Suprapubic skin (tissue), 4 donors: ENCODE results near the gene C14orf119. TPM values are rescaled to one million over a fixed set of nuclear protein-coding genes. Genes with fewer than 3 reads are reported as not detected.

Experiments used
- DNase-seq, 2 donors: peaks; one replicate each; pipeline ENCODE4 v3.0.0-alpha.2; 2019; ENCODE audit warnings: low spot score in 2 of 2
- H3K27ac ChIP-seq: fragments of 200-600 bp; sonication (generic); one replicate; pipeline ENCODE4 v1.5.1; 2019
- H3K27me3 ChIP-seq: fragments of 200-600 bp; sonication (generic); one replicate; pipeline ENCODE4 v1.5.1; 2019
- H3K36me3 ChIP-seq: fragments of 200-600 bp; sonication (generic); one replicate; pipeline ENCODE4 v1.5.1; 2019
- H3K4me1 ChIP-seq: fragments of 200-600 bp; sonication (generic); one replicate; pipeline ENCODE4 v1.5.1; 2019
- H3K4me3 ChIP-seq: fragments of 200-600 bp; sonication (generic); one replicate; pipeline ENCODE4 v1.5.1; 2019; ENCODE audit warnings: mild to moderate bottlenecking
- H3K9me3 ChIP-seq: fragments of 200-600 bp; sonication (generic); one replicate; pipeline ENCODE4 v1.5.1; 2019
- EP300 ChIP-seq: sonication (generic); formaldehyde crosslinking; IDR thresholded peaks from one replicate; pipeline ENCODE4 v1.6.1; 2017; ENCODE audit warnings: antibody characterized with exemption
- POLR2A ChIP-seq, 2 donors: fragments of 450-650 bp; IDR thresholded peaks; one replicate each; pipeline ENCODE4 v1.6.1; 2017; ENCODE audit warnings: antibody characterized with exemption in 2 of 2, mild to moderate bottlenecking in 2 of 2, moderate library complexity in 2 of 2
- POLR2AphosphoS5 ChIP-seq, 3 donors: sonication (generic); formaldehyde crosslinking; IDR thresholded peaks; one replicate each; pipeline ENCODE4 v1.6.1; 2017; ENCODE audit warnings: antibody characterized with exemption in 3 of 3
- WGBS: methylation state at CpG from one replicate; pipeline ENCODE4 v1.1.5; 2018; 5-methylcytosine and 5-hydroxymethylcytosine counted together
- total RNA-seq, 4 donors: library from RNA; depleted of rRNA; stranded (reverse); fragments of >200 nt; gene quantifications; one replicate each; pipeline ENCODE4 v1.1.0, GENCODE V29; 2016
- TF ChIP-seq, protein P1 (sequence below), 2 donors: fragments of 200-600 bp in 1 of 2; fragments of 450-650 bp in 1 of 2; sonication (generic) in 1 of 2; IDR thresholded peaks; one replicate each; pipeline ENCODE4 v1.5.1; 2016 to 2019; ENCODE audit warnings: antibody characterized with exemption in 2 of 2, mild to moderate bottlenecking in 1 of 2, moderate library complexity in 1 of 2

C14orf119 gene
- total RNA-seq, 4 donors from 2014 or later, result 10.1 to 22.7 (median 18.6) TPM

DNA sequence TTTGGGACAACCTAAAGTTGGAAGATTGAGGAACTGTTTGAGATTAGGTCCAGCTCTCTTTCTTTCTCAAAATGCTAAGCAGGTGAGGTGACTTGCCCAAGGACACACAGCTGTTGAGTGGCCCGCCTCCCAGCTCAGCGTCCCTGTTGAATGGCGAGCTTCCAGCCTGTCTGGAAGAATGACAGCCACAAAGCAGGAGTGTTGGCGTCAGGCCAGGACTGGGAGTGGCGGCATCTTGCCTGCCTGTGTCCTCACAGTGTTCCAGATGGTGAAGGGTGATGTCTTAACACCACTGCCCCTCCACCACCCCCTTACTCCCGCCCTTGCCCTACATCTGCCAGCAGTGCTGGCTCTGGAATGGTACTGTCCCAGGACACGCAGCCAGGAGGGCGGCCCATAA, 28.1 kb downstream of the C14orf119 start:
- TF ChIP-seq POLR2AphosphoS5 (IDR thresholded peaks at IDR 0.05) (peak in 1 of 3 donors; percentile 42), EP300 (no peak), POLR2A (IDR thresholded peaks at IDR 0.05) (no peak)
- TF ChIP-seq, protein P1, sequence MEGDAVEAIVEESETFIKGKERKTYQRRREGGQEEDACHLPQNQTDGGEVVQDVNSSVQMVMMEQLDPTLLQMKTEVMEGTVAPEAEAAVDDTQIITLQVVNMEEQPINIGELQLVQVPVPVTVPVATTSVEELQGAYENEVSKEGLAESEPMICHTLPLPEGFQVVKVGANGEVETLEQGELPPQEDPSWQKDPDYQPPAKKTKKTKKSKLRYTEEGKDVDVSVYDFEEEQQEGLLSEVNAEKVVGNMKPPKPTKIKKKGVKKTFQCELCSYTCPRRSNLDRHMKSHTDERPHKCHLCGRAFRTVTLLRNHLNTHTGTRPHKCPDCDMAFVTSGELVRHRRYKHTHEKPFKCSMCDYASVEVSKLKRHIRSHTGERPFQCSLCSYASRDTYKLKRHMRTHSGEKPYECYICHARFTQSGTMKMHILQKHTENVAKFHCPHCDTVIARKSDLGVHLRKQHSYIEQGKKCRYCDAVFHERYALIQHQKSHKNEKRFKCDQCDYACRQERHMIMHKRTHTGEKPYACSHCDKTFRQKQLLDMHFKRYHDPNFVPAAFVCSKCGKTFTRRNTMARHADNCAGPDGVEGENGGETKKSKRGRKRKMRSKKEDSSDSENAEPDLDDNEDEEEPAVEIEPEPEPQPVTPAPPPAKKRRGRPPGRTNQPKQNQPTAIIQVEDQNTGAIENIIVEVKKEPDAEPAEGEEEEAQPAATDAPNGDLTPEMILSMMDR (IDR thresholded peaks at IDR 0.05), result no peak
- WGBS, result 38% methylated on average over 8 of the region's 8 CpGs

DNA sequence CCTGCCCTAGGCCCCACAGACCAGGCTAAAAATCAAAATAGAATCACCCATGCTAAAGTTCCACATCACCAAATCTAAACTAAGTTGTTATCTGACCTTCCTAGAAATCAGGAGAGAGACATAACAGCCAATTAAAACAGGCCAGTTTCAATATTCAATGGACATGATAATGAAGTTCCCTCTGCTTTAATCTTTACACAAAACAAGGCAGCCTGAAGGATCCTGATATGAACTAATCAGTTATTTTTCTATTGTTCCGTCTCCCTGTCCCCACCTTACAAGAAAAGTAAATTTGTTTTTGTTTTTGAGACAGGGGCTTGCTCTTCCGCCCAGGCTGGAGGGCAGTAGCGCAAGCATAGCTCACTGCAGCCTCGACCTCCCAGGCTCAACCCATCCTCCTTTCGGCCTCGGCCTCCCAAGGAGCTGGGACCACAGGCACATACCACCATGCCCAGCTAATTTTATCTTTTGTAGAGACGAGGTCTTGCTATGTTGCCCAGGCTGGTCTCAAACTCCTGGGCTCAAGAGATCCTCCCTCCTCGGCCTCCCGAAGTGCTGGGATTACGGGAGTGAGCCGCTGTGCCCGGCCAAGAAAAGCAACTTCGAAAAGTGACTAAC, 29.1 kb downstream of the C14orf119 start:
- TF ChIP-seq EP300 (no peak), POLR2A (IDR thresholded peaks at IDR 0.05) (no peak), POLR2AphosphoS5 (IDR thresholded peaks at IDR 0.05) (no peak)
- TF ChIP-seq, protein P1 (IDR thresholded peaks at IDR 0.05), result no peak
- no peaks in the 10 kb centered on the region for H3K9me3 ChIP-seq
- peaks cover 25% of the 10 kb centered on the region for H3K36me3 ChIP-seq
- H3K27me3 ChIP-seq, result no peaks in the 10 kb centered on the region
- H3K4me1 ChIP-seq, result peaks cover 50% of the 10 kb centered on the region
- H3K4me3 ChIP-seq, result no peak overlapping the region
- peak overlapping the region; percentile 56 for H3K27ac ChIP-seq
- WGBS, result 96% methylated on average over 13 of the region's 13 CpGs
- DNase-seq, result no peak

More for the DNA sequence above, 28.1 kb downstream of the C14orf119 start:
- Histone ChIP-seq H3K4me3 (no peak overlapping the region), H3K4me1 (peaks cover 49% of the 10 kb centered on the region), H3K27ac (peak overlapping the region; percentile 56), H3K36me3 (peaks cover 16% of the 10 kb centered on the region), H3K27me3 (no peaks in the 10 kb centered on the region), H3K9me3 (no peaks in the 10 kb centered on the region)
- peak; percentile 92 to 93 for DNase-seq

DNA sequence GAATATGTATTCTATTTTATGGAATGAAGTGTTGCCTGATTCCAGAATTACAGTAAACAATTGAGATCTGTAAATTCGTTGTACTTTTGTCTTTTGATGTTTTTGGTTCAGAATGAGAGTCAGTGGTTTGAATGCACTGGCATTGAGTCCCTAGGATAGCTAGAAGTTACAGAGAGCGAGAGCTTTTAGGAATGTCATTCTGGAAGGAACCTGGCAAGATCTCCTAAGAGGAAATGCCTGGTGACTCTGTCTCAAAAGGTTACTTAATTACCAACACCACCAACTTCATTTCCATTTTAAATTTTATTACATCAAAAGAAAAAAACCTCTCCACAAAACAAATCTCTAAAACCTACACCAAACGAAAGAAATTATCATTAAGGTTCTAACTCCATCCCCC, 29.7 kb downstream of the C14orf119 start:
- WGBS, result 49% methylated on average over 3 of the region's 3 CpGs
- Histone ChIP-seq H3K4me3 (no peak overlapping the region), H3K27ac (no peak overlapping the region), H3K36me3 (peaks cover 28% of the 10 kb centered on the region), H3K9me3 (no peaks in the 10 kb centered on the region), H3K27me3 (no peaks in the 10 kb centered on the region), H3K4me1 (peaks cover 52% of the 10 kb centered on the region)
- TF ChIP-seq POLR2A (IDR thresholded peaks at IDR 0.05) (no peak), EP300 (no peak), POLR2AphosphoS5 (IDR thresholded peaks at IDR 0.05) (no peak)
- TF ChIP-seq, protein P1 (IDR thresholded peaks at IDR 0.05), result no peak
- DNase-seq, result no peak

DNA sequence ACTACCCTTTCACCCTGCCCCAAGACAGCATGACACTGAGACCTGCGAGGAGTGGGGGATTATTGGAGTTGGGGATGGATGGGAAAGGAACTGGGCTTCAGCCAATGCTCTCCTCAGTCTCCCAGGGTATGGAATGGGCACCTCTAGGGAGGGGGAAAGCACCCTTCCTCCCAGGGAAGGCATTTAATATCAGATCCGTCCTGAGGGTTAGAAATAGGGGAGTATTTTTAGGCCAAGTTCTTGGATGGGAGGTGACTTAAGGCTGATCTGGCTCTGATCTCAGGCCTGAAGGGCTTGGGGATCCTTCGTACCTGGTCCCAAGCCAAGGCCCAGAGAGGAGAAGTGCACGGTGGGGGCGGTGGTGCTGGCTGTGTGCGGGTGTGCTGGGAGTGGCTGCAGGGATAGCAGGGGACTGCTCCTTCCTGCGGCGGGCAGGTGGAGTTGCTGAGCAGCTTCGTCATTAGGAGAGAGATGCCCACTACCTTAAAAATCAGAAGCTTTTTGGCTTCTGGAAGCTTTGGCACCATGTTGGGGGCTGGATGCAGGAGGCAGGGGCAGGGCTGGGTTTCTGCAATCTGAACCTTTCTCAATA, 30.7 kb downstream of the C14orf119 start:
- 57% methylated on average over 8 of the region's 9 CpGs for WGBS
- H3K9me3 ChIP-seq, result no peaks in the 10 kb centered on the region
- H3K36me3 ChIP-seq, result peaks cover 28% of the 10 kb centered on the region
- TF ChIP-seq, protein P1 (IDR thresholded peaks at IDR 0.05), result no peak
- no peak for TF ChIP-seq POLR2A (IDR thresholded peaks at IDR 0.05)
- no peaks in the 10 kb centered on the region for H3K27me3 ChIP-seq
- H3K4me3 ChIP-seq, result no peak overlapping the region
- peaks cover 61% of the 10 kb centered on the region for H3K4me1 ChIP-seq
- no peak overlapping the region for H3K27ac ChIP-seq
- DNase-seq, result no peak

DNA sequence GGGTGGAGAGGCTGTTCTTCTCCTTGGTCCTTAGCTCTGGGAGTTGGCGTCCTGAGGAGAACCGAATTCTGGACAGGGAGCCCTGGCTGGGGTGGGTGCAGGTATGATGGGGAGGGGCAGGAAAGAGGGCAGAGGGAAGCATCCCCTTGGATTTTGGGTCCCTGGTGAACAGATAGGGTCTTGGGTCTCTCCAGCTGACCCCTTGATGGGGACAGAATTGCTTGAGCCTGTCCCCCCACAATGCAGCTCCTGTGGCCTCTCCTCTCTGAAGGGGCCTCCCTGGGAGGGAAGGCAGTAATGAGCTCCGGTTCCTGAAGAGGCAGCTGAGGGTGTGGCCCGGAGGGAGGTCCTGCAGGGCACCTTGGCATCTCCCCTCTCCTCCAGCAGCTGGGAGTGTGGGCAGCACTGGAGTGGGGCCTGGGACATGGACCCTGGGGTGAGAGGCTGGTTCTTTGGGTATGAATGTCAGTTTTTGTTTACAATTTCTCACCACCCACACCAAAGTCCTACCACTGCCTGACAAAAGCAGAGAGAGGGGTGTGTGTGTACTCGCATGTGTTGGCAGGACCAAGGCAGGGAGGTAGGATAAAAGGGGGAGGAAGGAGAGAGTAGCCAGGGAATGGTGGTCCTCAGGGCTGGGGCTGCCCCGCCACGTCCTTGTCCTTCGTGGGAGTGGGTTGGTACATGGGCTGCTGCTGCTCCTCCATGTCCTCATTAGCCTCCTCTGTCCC, 31.4 kb downstream of the C14orf119 start:
- Histone ChIP-seq H3K4me3 (no peak overlapping the region), H3K4me1 (peaks cover 54% of the 10 kb centered on the region), H3K27ac (no peak overlapping the region), H3K36me3 (peaks cover 28% of the 10 kb centered on the region), H3K9me3 (no peaks in the 10 kb centered on the region), H3K27me3 (no peaks in the 10 kb centered on the region)
- 84% methylated on average over 6 of the region's 8 CpGs for WGBS
- TF ChIP-seq POLR2A (IDR thresholded peaks at IDR 0.05) (no peak), POLR2AphosphoS5 (IDR thresholded peaks at IDR 0.05) (no peak), EP300 (no peak)
- TF ChIP-seq, protein P1 (IDR thresholded peaks at IDR 0.05), result no peak
- no peak for DNase-seq
